ENCODE results near the gene ADCY4. TPM values are rescaled to one million over a fixed set of nuclear protein-coding genes. Genes with fewer than 3 reads are reported as not detected.
A peak's percentile ranks its signal among the peaks of the same experiment; 100 is the strongest.

ADCY4 gene
- total RNA-seq, 4 donors from 2014 or later = 9.7 to 144 (median 45.6) TPM

GRCh38 chr14:24337824-24338175, 2.9 kb upstream of the ADCY4 start:
- DNase-seq (ENCODE audit: low spot score) (no peak), ATAC-seq (ENCODE audit: low FRiP score) (no peak)
- no peak for TF ChIP-seq CTCF (IDR thresholded peaks at IDR 0.05)

- TF ChIP-seq CTCF (IDR thresholded peaks at IDR 0.05) = no peak
- ATAC-seq (ENCODE audit: low FRiP score) (no peak), DNase-seq (ENCODE audit: low spot score) (no peak)
Observed at GRCh38 chr14:24337144-24337823, 2.4 kb upstream of the ADCY4 start.

- DNase-seq (ENCODE audit: low spot score) = no peak
- TF ChIP-seq CTCF (IDR thresholded peaks at IDR 0.05) = no peak
Observed at GRCh38 chr14:24335461-24336171, 745 bp upstream of the ADCY4 start.

GRCh38 chr14:24332268-24332993, 2.4 kb downstream of the ADCY4 start:
- peak in 1 of 3 donors; percentile 33 for TF ChIP-seq CTCF (IDR thresholded peaks at IDR 0.05)
- DNase-seq (ENCODE audit: low spot score) (no peak), ATAC-seq (ENCODE audit: low FRiP score) (peak; percentile 37)

More at GRCh38 chr14:24335461-24336171, 745 bp upstream of the ADCY4 start:
- ATAC-seq (ENCODE audit: low FRiP score) = no peak

- no peak for TF ChIP-seq CTCF (IDR thresholded peaks at IDR 0.05)
- ATAC-seq (ENCODE audit: low FRiP score) (no peak), DNase-seq (ENCODE audit: low spot score) (no peak)
Observed at GRCh38 chr14:24331731-24332267, 3.1 kb downstream of the ADCY4 start.

- no peak for TF ChIP-seq CTCF (IDR thresholded peaks at IDR 0.05)
- ATAC-seq (ENCODE audit: low FRiP score) (no peak), DNase-seq (ENCODE audit: low spot score) (no peak)
Observed at GRCh38 chr14:24330973-24331674, 3.7 kb downstream of the ADCY4 start.
